HG03095 (cell line): Measurements from ENCODE around the gene SLCO1B3.

ENCODE experiments used
- ATAC-seq: cut with Tn5 transposase; IDR thresholded peaks from one replicate; pipeline ENCODE4 v1.9.1; 2021; ENCODE audit warnings: moderate library complexity; ENCODE audit not compliant: unreplicated experiment

Gene SLCO1B3

GRCh38 chr12:20868277-20868676, 57.8 kb downstream of the SLCO1B3 start:
- ATAC-seq: no peak

GRCh38 chr12:20883288-20883687, 72.8 kb downstream of the SLCO1B3 start:
- no peak for ATAC-seq

- ATAC-seq: no peak
Measured at GRCh38 chr12:20885116-20885515, 74.6 kb downstream of the SLCO1B3 start.

- ATAC-seq: no peak
Measured at GRCh38 chr12:20885552-20885951, 75.0 kb downstream of the SLCO1B3 start.

- ATAC-seq: no peak
Measured at GRCh38 chr12:20917269-20917668, 106.8 kb downstream of the SLCO1B3 start.

GRCh38 chr12:20917819-20918218, 107.3 kb downstream of the SLCO1B3 start:
- ATAC-seq: no peak

DNA sequence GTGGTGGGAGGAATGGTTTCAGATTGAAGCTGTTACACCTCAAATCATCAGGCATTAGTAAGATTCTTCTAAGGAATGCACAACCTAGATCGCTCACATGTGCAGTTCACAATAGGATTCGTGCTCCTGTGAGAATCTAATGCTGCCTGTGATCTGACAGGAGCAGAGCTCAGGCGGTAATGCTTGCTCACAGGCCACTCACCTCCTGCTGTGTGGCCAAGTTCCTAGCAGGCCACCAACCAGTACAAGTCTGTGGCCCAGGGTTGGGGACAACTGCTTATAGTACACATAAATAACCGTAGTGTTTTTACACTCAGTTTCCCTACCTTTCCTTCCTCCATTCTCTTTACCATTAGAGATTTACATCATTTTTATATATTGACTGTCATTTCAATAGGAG, 121.4 kb downstream of the SLCO1B3 start:
- no peak for ATAC-seq

GRCh38 chr12:20946732-20947131, 136.2 kb downstream of the SLCO1B3 start:
- ATAC-seq: no peak

DNA sequence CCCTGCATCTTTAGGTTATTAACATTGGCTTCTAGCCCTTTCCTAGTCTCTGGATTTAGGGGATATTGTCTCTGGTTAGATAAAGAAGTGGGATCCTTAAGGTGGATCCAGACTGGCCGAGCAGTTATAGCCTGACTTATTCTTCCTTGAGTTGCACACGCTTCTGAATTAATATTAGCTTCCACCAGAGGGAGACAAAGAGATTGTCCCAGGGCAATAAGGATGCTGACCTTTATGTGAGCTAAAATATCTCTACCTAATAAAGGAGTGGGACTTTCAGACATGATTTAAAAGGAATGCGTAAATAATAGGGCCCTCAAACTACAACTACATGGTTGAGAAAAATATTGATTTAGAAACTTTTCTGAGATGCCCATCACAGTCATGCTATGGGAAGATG, 139.7 kb downstream of the SLCO1B3 start:
- ATAC-seq: no peak

DNA sequence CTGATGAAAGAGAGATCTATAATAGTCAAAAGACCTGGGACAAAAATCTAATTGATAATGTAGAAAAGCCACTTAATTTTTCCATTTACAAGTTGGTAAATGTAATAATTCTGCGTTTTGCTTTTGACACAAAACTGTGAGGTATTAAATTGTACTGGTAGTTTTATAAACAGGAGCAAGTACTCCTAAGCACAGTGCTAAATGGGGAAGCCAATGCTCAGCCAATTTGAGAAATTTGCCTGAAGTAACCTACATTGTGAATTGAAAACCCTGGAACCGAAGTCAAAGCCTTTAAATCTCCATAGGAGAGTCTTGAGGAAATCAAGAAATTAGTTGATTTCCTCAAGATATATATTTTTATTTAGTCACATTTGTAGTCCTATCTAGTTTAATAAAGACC, 152.8 kb downstream of the SLCO1B3 start:
- no peak for ATAC-seq

GRCh38 chr12:20963762-20964161, 153.3 kb downstream of the SLCO1B3 start:
- ATAC-seq: no peak
